Natural killer cell treated with Interleukin-12 subunit alpha and Interleukin-12 subunit beta and Interleukin-15 and Interleukin-18, amount 100 ng/mL, for 72 hours (primary cell): ENCODE results near the gene TOR1AIP1. TPM values are rescaled to one million over a fixed set of nuclear protein-coding genes. Genes with fewer than 3 reads are reported as not detected.
"Not testable (repeated sequence)": the region's sequence is repeated elsewhere in the genome, so short reads cannot be mapped to it uniquely, and the experiment has no call there.

ENCODE experiments used
- ATAC-seq, 2 donors: fragments of 150-1000 bp; cut with Tn5 transposase in 1 of 2; sonication (Bioruptor Pico), chemical (Tn5 transposase) in 1 of 2; 2 replicates each; pipeline ENCODE4 v1.10.0; 2021
- DNase-seq: peaks from one replicate; pipeline ENCODE4 v3.0.0; 2022; ENCODE audit warnings: low spot score
- H3K27ac Mint-ChIP-seq, 2 donors: 1 replicate in 1 of 2; 2 replicates in 1 of 2; pipeline ENCODE4 v1.8.0; 2022; ENCODE audit warnings: mixed read lengths in 2 of 2, mild to moderate bottlenecking in 1 of 2, moderate library complexity in 1 of 2
- H3K27me3 Mint-ChIP-seq, 2 donors: 1 replicate in 1 of 2; 2 replicates in 1 of 2; pipeline ENCODE4 v1.8.0; 2022; ENCODE audit warnings: mixed read lengths in 2 of 2
- H3K36me3 Mint-ChIP-seq: one replicate; pipeline ENCODE4 v1.8.0; 2022; ENCODE audit warnings: mixed read lengths
- H3K4me1 Mint-ChIP-seq, 2 donors: 1 replicate in 1 of 2; 2 replicates in 1 of 2; pipeline ENCODE4 v1.8.0; 2022; ENCODE audit warnings: low read depth in 2 of 2, mixed read lengths in 2 of 2, mild to moderate bottlenecking in 1 of 2
- H3K4me3 Mint-ChIP-seq: one replicate; pipeline ENCODE4 v1.8.0; 2022; ENCODE audit warnings: mixed read lengths
- H3K9me3 Mint-ChIP-seq: 2 replicates; pipeline ENCODE4 v1.8.0; 2022; ENCODE audit warnings: mixed read lengths
- total RNA-seq, 2 donors: library from RNA; stranded (reverse); gene quantifications; one replicate each; pipeline ENCODE4 v1.2.3, GENCODE V29; 2022

TOR1AIP1 gene, protein sequence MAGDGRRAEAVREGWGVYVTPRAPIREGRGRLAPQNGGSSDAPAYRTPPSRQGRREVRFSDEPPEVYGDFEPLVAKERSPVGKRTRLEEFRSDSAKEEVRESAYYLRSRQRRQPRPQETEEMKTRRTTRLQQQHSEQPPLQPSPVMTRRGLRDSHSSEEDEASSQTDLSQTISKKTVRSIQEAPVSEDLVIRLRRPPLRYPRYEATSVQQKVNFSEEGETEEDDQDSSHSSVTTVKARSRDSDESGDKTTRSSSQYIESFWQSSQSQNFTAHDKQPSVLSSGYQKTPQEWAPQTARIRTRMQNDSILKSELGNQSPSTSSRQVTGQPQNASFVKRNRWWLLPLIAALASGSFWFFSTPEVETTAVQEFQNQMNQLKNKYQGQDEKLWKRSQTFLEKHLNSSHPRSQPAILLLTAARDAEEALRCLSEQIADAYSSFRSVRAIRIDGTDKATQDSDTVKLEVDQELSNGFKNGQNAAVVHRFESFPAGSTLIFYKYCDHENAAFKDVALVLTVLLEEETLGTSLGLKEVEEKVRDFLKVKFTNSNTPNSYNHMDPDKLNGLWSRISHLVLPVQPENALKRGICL
- 10 to 100 TPM; 73.1 to 84.0 TPM for total RNA-seq

GRCh38 chr1:179882253-179883039, at the start of gene TOR1AIP1:
TSS of gene TOR1AIP1 (plus strand) at chr1:179882285. CDS start at chr1:179882503, 218 bp downstream.
- ATAC-seq = peak; percentile 92 to 95
- Mint-ChIP-seq H3K4me3 (peak within 1 kb of the TSS; percentile 98), H3K27ac (peak within 1 kb of the TSS; percentile 99 to 100), H3K27me3 (no peaks in the 10 kb centered on the region), H3K4me1 (peaks cover 37 to 40% of the 10 kb centered on the region in 2 donors), H3K9me3 (no peaks in the 10 kb centered on the region), H3K36me3 (peaks cover 12% of the 10 kb centered on the region)
- DNase-seq = peak; percentile 99

GRCh38 chr1:179836686-179837445, 45.2 kb upstream of the TOR1AIP1 start:
- not testable (repeated sequence) for H3K4me1 Mint-ChIP-seq, H3K27me3 Mint-ChIP-seq, H3K27ac Mint-ChIP-seq, ATAC-seq, DNase-seq, H3K9me3 Mint-ChIP-seq, H3K36me3 Mint-ChIP-seq, H3K4me3 Mint-ChIP-seq

GRCh38 chr1:179840107-179840506, 42.0 kb upstream of the TOR1AIP1 start:
- DNase-seq (no peak), ATAC-seq (no peak)
- Mint-ChIP-seq H3K27me3 (no peaks in the 10 kb centered on the region), H3K4me3 (no peak overlapping the region), H3K36me3 (peaks cover 6% of the 10 kb centered on the region), H3K27ac (no peak overlapping the region), H3K9me3 (no peaks in the 10 kb centered on the region), H3K4me1 (no peaks in the 10 kb centered on the region)

DNA sequence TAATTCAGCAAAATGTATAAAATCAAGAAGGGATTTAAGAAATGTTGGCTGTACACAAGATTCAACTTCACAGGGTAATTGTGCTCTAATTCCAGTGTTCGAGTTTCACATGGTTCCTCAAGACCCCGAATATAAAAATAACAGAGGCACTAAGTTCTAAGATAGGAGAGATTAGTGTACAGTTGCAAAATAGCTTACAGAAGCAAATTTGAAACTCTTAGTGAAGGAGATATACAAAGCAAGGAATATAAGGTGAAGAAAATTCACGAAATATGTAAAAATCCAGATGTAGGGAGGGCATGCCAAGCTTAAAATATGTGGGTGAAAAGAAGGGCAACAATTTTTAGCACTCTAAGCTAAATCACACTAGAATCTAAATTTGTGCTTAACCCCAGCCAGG, 33.9 kb upstream of the TOR1AIP1 start:
- no peaks in the 10 kb centered on the region for H3K27me3 Mint-ChIP-seq
- no peaks in the 10 kb centered on the region for H3K9me3 Mint-ChIP-seq
- no peak overlapping the region for H3K4me3 Mint-ChIP-seq
- DNase-seq (no peak), ATAC-seq (no peak)
- peaks cover 0 to 3% of the 10 kb centered on the region in 2 donors for H3K4me1 Mint-ChIP-seq
- H3K36me3 Mint-ChIP-seq = peaks cover 29% of the 10 kb centered on the region
- no peak overlapping the region for H3K27ac Mint-ChIP-seq

DNA sequence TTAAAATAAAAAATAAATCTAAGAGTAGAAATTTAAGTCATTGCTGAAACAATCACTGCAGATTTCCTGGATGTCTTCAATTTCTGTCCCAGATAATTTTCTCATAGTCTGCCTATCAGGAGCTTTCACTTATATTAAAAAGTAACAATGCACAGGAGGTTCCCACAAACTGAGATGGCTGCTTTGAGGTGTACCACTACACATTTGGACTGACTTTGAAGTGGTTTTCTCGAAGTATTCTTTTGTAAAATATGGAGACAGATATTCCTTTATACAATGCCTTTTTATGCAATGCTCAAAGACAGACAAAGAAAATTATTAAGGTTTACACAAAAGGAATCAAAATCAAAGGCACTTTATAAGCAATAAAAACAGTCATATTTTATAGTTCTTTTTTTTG, 29.0 kb upstream of the TOR1AIP1 start:
- no peaks in the 10 kb centered on the region for H3K27me3 Mint-ChIP-seq
- ATAC-seq = no peak
- no peak overlapping the region for H3K4me3 Mint-ChIP-seq
- H3K9me3 Mint-ChIP-seq = no peaks in the 10 kb centered on the region
- no peak for DNase-seq
- peaks cover 23% of the 10 kb centered on the region for H3K36me3 Mint-ChIP-seq
- H3K4me1 Mint-ChIP-seq = no peaks in the 10 kb centered on the region
- H3K27ac Mint-ChIP-seq = no peak overlapping the region

DNA sequence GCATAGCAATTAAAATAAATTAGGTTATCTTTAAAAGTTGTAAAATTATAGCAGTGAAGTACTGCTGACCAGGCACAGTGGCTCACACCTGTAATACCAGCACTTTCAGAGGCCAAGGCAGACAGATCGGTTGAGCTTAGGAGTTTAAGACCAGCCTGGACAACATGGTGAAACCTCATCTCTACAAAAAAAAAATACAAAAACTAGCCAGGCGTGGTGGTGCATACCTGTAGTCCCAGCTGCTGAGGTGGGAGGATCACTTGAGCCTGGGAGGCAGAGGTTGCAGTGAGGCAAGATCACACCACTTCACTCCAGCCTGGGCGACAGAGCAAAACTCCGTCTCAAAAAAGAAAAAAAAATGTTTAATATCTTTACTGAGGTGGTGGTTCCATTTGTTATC, 26.3 kb upstream of the TOR1AIP1 start:
- ATAC-seq, H3K4me1 Mint-ChIP-seq, H3K4me3 Mint-ChIP-seq, H3K27ac Mint-ChIP-seq, DNase-seq, H3K27me3 Mint-ChIP-seq, H3K9me3 Mint-ChIP-seq: not testable (repeated sequence)
- H3K36me3 Mint-ChIP-seq = peaks cover 17% of the 10 kb centered on the region

- Mint-ChIP-seq H3K4me1 (peaks cover 0 to 8% of the 10 kb centered on the region in 2 donors), H3K27me3 (no peaks in the 10 kb centered on the region), H3K27ac (no peak overlapping the region), H3K9me3 (no peaks in the 10 kb centered on the region), H3K36me3 (peaks cover 12% of the 10 kb centered on the region), H3K4me3 (no peak overlapping the region)
- no peak for ATAC-seq
- no peak for DNase-seq
Measured at GRCh38 chr1:179856296-179856695, 25.8 kb upstream of the TOR1AIP1 start.

- Mint-ChIP-seq H3K4me1 (peaks cover 0 to 8% of the 10 kb centered on the region in 2 donors), H3K27ac (no peak overlapping the region), H3K27me3 (no peaks in the 10 kb centered on the region), H3K9me3 (no peaks in the 10 kb centered on the region), H3K4me3 (no peak overlapping the region), H3K36me3 (peaks cover 7% of the 10 kb centered on the region)
- DNase-seq = no peak
- ATAC-seq = no peak
Measured at GRCh38 chr1:179857009-179857408, 25.1 kb upstream of the TOR1AIP1 start.

DNA sequence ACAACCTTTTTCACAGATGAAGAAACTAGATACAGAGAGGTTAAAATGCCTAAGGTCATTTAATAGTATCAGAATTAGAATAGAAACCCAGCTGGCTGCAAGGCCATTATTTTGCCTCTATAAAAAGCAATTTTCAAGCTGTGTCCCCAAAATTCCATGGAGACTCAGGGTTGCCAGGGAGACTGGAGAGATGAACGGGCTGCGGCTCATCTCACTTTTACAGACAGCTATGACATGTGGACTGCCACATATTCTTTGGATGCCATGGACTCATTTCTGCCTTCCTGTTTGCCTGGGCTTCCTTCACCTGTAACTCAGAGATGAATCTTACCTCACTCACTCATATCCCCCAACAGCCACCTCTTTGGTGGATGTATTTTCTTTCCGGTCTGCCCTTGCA, 21.4 kb upstream of the TOR1AIP1 start:
- H3K27me3 Mint-ChIP-seq = no peaks in the 10 kb centered on the region
- ATAC-seq (no peak), DNase-seq (no peak)
- H3K27ac Mint-ChIP-seq = no peak overlapping the region
- peaks cover 17% of the 10 kb centered on the region for H3K36me3 Mint-ChIP-seq
- H3K4me3 Mint-ChIP-seq = no peak overlapping the region
- peaks cover 0 to 8% of the 10 kb centered on the region in 2 donors for H3K4me1 Mint-ChIP-seq
- H3K9me3 Mint-ChIP-seq = no peaks in the 10 kb centered on the region

DNA sequence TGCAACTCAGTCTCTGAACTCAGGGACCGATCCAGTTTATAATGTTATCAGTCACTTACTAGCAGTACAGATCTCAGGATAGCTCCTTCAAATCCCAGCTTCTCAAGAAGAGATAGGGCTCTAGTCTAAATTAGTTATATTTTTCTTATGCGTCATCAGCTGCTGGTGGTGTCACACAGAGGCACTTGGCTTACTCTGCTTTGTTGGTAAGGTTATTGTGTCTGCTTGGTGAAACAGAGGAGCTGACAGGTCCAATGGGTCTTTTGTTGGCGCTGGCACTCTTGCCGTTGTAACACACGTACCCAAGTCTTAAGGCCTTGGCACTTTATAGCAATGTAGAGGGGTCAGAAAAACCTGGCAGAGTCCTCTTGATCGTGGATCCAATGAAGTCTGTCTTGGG, 16.7 kb upstream of the TOR1AIP1 start:
- ATAC-seq = no peak
- Mint-ChIP-seq H3K36me3 (peaks cover 10% of the 10 kb centered on the region), H3K27ac (no peak overlapping the region)

GRCh38 chr1:179866616-179867015, 15.5 kb upstream of the TOR1AIP1 start:
- ATAC-seq (no peak), DNase-seq (no peak)
- Mint-ChIP-seq H3K4me1 (peaks cover 4 to 9% of the 10 kb centered on the region in 2 donors), H3K9me3 (no peaks in the 10 kb centered on the region), H3K27me3 (no peaks in the 10 kb centered on the region), H3K4me3 (no peak overlapping the region), H3K27ac (no peak overlapping the region), H3K36me3 (peaks cover 10% of the 10 kb centered on the region)

More for the DNA sequence above, 16.7 kb upstream of the TOR1AIP1 start:
- Mint-ChIP-seq H3K27me3 (no peaks in the 10 kb centered on the region), H3K4me1 (peaks cover 8 to 9% of the 10 kb centered on the region in 2 donors), H3K9me3 (no peaks in the 10 kb centered on the region), H3K4me3 (no peak overlapping the region)
- DNase-seq = no peak

GRCh38 chr1:179867493-179868330, 14.4 kb upstream of the TOR1AIP1 start:
- Mint-ChIP-seq H3K4me1 (peaks cover 7 to 15% of the 10 kb centered on the region in 2 donors), H3K9me3 (no peaks in the 10 kb centered on the region), H3K27ac (no peak overlapping the region), H3K4me3 (no peak overlapping the region), H3K27me3 (no peaks in the 10 kb centered on the region), H3K36me3 (peaks cover 10% of the 10 kb centered on the region)
- DNase-seq = no peak
- ATAC-seq = peak in 1 of 2 donors; percentile 68

- Mint-ChIP-seq H3K9me3 (no peaks in the 10 kb centered on the region), H3K27ac (no peak overlapping the region), H3K4me3 (no peak overlapping the region), H3K4me1 (peaks cover 14 to 25% of the 10 kb centered on the region in 2 donors), H3K27me3 (no peaks in the 10 kb centered on the region), H3K36me3 (peaks cover 6% of the 10 kb centered on the region)
- no peak for ATAC-seq
- DNase-seq = no peak
Measured at GRCh38 chr1:179870870-179871269, 11.2 kb upstream of the TOR1AIP1 start.
